HG03378 (cell line): ENCODE measurements around the gene OR51G2.

Experiments used
- ATAC-seq: cut with Tn5 transposase; IDR thresholded peaks from one replicate; pipeline ENCODE4 v1.9.1; 2021; ENCODE audit warnings: mild to moderate bottlenecking, moderate library complexity; ENCODE audit not compliant: unreplicated experiment

Gene OR51G2

DNA sequence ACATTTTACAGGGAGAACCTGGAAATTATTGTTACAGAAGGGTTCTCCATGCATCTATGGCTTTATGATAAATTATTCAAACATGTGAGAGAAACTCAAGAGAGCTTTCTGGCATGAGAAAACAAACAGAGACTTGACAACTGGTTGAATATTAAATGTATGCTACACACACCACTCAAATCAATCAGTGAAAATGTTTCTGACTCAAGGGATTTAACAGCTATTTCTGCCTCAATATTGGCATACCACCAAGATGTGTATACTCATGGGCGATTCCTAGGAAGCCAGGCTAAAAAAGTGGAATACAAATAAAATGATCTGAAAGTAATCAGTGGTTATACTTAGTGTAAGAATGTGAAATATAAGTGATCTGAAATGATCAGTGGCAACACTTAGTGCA is 53.3 kb downstream of the OR51G2 start:
- ATAC-seq: no peak

DNA sequence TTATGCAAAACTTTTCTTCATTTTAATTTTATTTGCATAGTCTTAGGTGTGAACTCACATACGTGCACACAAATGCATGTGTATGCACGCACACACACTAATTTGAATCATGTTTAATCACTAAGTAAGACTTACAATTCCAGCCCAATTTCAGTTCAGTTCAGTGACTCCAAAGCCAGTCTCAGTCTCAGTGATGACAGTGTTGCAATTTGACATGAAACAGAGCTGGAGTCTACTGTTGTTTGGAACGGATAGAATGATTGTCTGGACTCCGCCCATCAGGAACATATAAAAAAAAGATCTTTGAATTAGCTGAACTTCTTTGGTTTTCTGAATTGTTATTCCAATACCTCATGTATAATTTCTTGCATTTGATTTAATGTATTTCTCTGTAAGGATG is 55.3 kb downstream of the OR51G2 start:
- ATAC-seq: no peak
